ENCODE results near the gene ARHGEF12.

ARHGEF12 gene

DNA sequence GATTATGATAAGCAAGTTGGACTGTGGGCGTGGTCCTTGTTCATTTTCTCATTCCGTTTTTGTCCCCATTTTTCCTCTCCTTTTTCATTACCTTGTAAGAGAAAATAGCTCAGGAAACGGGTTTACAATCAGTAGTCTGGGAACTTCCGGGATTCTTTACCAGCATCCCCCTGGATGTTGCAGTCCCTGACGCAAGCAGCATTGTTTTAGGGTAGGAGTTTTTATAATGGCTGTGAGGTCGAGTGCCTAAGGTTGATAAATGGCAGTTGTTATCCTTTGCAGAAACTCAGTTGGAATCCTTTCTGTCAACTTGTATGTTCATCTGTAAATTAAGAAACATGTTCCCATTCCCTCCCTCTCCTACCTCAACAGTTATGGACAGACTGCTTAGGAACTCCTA is 68.3 kb downstream of the ARHGEF12 start:
- Histone ChIP-seq H3K27ac (ENCODE audit: low read depth in 2 of 2, low read length in 2 of 2) (no peak overlapping the region), H3K4me1 (ENCODE audit: control insufficient read depth in 2 of 2, insufficient read depth in 2 of 2, low read length in 2 of 2) (peaks cover 0 to 10% of the 10 kb centered on the region in 2 donors), H3K4me3 (ENCODE audit: low read length in 2 of 2) (no peak overlapping the region), H3K27me3 (ENCODE audit: control insufficient read depth in 2 of 2, insufficient read depth in 2 of 2, low read length in 2 of 2) (no peaks in the 10 kb centered on the region), H3K36me3 (ENCODE audit: control insufficient read depth in 2 of 2, insufficient read depth in 2 of 2, low read length in 2 of 2) (peaks cover 0 to 2% of the 10 kb centered on the region in 2 donors), H3K9me3 (ENCODE audit: control insufficient read depth in 2 of 2, low read length in 2 of 2) (no peaks in the 10 kb centered on the region), H3K9ac (ENCODE audit: low read depth in 1 of 2, low read length in 2 of 2) (no peak overlapping the region)

- Histone ChIP-seq H3K27me3 (ENCODE audit: control insufficient read depth in 2 of 2, insufficient read depth in 2 of 2, low read length in 2 of 2) (no peaks in the 10 kb centered on the region), H3K9me3 (ENCODE audit: control insufficient read depth in 2 of 2, low read length in 2 of 2) (no peaks in the 10 kb centered on the region), H3K4me1 (ENCODE audit: control insufficient read depth in 2 of 2, insufficient read depth in 2 of 2, low read length in 2 of 2) (no peaks in the 10 kb centered on the region), H3K9ac (ENCODE audit: low read depth in 1 of 2, low read length in 2 of 2) (no peak overlapping the region), H3K27ac (ENCODE audit: low read depth in 2 of 2, low read length in 2 of 2) (no peak overlapping the region), H3K36me3 (ENCODE audit: control insufficient read depth in 2 of 2, insufficient read depth in 2 of 2, low read length in 2 of 2) (peaks cover 0 to 4% of the 10 kb centered on the region in 2 donors), H3K4me3 (ENCODE audit: low read length in 2 of 2) (no peak overlapping the region)
Measured at GRCh38 chr11:120409655-120410054, 73.4 kb downstream of the ARHGEF12 start.

DNA sequence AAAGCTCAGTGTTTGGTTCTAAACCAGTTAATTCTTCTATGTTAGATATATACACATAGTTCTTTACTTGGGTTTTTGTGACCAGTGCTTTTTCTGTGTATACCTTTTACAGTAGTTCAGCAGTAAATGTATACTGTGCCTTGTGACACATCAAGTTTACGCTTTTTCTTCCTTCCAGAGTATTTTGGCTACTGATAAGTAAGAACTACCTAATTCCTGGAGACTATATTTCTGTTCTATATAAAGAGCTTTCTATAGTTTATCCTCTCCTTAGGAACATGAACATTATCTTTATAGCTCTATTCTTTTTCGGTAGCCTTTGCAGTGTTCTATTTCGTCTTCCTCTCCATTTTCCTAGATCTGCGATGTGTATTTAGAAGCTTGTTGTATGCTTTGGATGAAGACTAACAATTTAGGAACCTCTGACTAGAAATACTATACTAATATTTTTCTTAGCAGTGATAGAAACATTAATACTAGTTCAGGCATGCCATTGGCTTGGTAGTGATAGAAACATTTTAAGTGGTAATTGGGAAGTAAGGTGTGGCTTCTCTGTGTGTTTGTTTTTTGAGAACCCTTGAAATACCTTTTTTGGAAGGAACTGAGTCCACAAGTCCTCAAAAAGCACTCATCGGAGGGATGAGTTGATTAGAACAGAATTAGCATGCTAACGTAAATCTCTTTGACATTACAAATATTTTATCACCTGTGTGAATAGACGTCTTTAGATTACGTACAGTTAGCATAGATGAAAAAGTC is 74.6 kb downstream of the ARHGEF12 start:
- Histone ChIP-seq H3K9me3 (ENCODE audit: control insufficient read depth in 2 of 2, low read length in 2 of 2) (no peaks in the 10 kb centered on the region), H3K4me1 (ENCODE audit: control insufficient read depth in 2 of 2, insufficient read depth in 2 of 2, low read length in 2 of 2) (no peaks in the 10 kb centered on the region), H3K27me3 (ENCODE audit: control insufficient read depth in 2 of 2, insufficient read depth in 2 of 2, low read length in 2 of 2) (no peaks in the 10 kb centered on the region), H3K9ac (ENCODE audit: low read depth in 1 of 2, low read length in 2 of 2) (no peak overlapping the region), H3K36me3 (ENCODE audit: control insufficient read depth in 2 of 2, insufficient read depth in 2 of 2, low read length in 2 of 2) (peaks cover 0 to 4% of the 10 kb centered on the region in 2 donors), H3K4me3 (ENCODE audit: low read length in 2 of 2) (no peak overlapping the region), H3K27ac (ENCODE audit: low read depth in 2 of 2, low read length in 2 of 2) (no peak overlapping the region)

GRCh38 chr11:120413480-120413879 is 77.3 kb downstream of the ARHGEF12 start:
- no peaks in the 10 kb centered on the region for H3K9me3 ChIP-seq (ENCODE audit: control insufficient read depth in 2 of 2, low read length in 2 of 2)
- no peaks in the 10 kb centered on the region for H3K27me3 ChIP-seq (ENCODE audit: control insufficient read depth in 2 of 2, insufficient read depth in 2 of 2, low read length in 2 of 2)
- H3K4me1 ChIP-seq (ENCODE audit: control insufficient read depth in 2 of 2, insufficient read depth in 2 of 2, low read length in 2 of 2), result no peaks in the 10 kb centered on the region
- H3K36me3 ChIP-seq (ENCODE audit: control insufficient read depth in 2 of 2, insufficient read depth in 2 of 2, low read length in 2 of 2), result peaks cover 0 to 4% of the 10 kb centered on the region in 2 donors
- H3K9ac ChIP-seq (ENCODE audit: low read depth in 1 of 2, low read length in 2 of 2), result no peak overlapping the region
- H3K27ac ChIP-seq (ENCODE audit: low read depth in 2 of 2, low read length in 2 of 2), result no peak overlapping the region
- no peak overlapping the region for H3K4me3 ChIP-seq (ENCODE audit: low read length in 2 of 2)

- no peaks in the 10 kb centered on the region for H3K27me3 ChIP-seq (ENCODE audit: control insufficient read depth in 2 of 2, insufficient read depth in 2 of 2, low read length in 2 of 2)
- H3K36me3 ChIP-seq (ENCODE audit: control insufficient read depth in 2 of 2, insufficient read depth in 2 of 2, low read length in 2 of 2), result peaks cover 3 to 6% of the 10 kb centered on the region in 2 donors
- H3K4me1 ChIP-seq (ENCODE audit: control insufficient read depth in 2 of 2, insufficient read depth in 2 of 2, low read length in 2 of 2), result no peaks in the 10 kb centered on the region
- H3K27ac ChIP-seq (ENCODE audit: low read depth in 2 of 2, low read length in 2 of 2), result no peak overlapping the region
- H3K9ac ChIP-seq (ENCODE audit: low read depth in 1 of 2, low read length in 2 of 2), result no peak overlapping the region
- H3K4me3 ChIP-seq (ENCODE audit: low read length in 2 of 2), result no peak overlapping the region
- H3K9me3 ChIP-seq (ENCODE audit: control insufficient read depth in 2 of 2, low read length in 2 of 2), result no peaks in the 10 kb centered on the region
Measured at GRCh38 chr11:120420572-120420971, 84.4 kb downstream of the ARHGEF12 start.

GRCh38 chr11:120424185-120424969 is 88.2 kb downstream of the ARHGEF12 start:
- no peak overlapping the region for H3K27ac ChIP-seq (ENCODE audit: low read depth in 2 of 2, low read length in 2 of 2)
- no peaks in the 10 kb centered on the region for H3K4me1 ChIP-seq (ENCODE audit: control insufficient read depth in 2 of 2, insufficient read depth in 2 of 2, low read length in 2 of 2)
- no peaks in the 10 kb centered on the region for H3K27me3 ChIP-seq (ENCODE audit: control insufficient read depth in 2 of 2, insufficient read depth in 2 of 2, low read length in 2 of 2)
- no peaks in the 10 kb centered on the region for H3K9me3 ChIP-seq (ENCODE audit: control insufficient read depth in 2 of 2, low read length in 2 of 2)
- H3K4me3 ChIP-seq (ENCODE audit: low read length in 2 of 2), result no peak overlapping the region
- H3K9ac ChIP-seq (ENCODE audit: low read depth in 1 of 2, low read length in 2 of 2), result no peak overlapping the region
- H3K36me3 ChIP-seq (ENCODE audit: control insufficient read depth in 2 of 2, insufficient read depth in 2 of 2, low read length in 2 of 2), result peaks cover 5 to 11% of the 10 kb centered on the region in 2 donors

- peaks cover 10 to 11% of the 10 kb centered on the region in 2 donors for H3K36me3 ChIP-seq (ENCODE audit: control insufficient read depth in 2 of 2, insufficient read depth in 2 of 2, low read length in 2 of 2)
- H3K4me3 ChIP-seq (ENCODE audit: low read length in 2 of 2), result no peak overlapping the region
- no peaks in the 10 kb centered on the region for H3K27me3 ChIP-seq (ENCODE audit: control insufficient read depth in 2 of 2, insufficient read depth in 2 of 2, low read length in 2 of 2)
- no peaks in the 10 kb centered on the region for H3K9me3 ChIP-seq (ENCODE audit: control insufficient read depth in 2 of 2, low read length in 2 of 2)
- no peak overlapping the region for H3K27ac ChIP-seq (ENCODE audit: low read depth in 2 of 2, low read length in 2 of 2)
- no peak overlapping the region for H3K9ac ChIP-seq (ENCODE audit: low read depth in 1 of 2, low read length in 2 of 2)
- H3K4me1 ChIP-seq (ENCODE audit: control insufficient read depth in 2 of 2, insufficient read depth in 2 of 2, low read length in 2 of 2), result no peaks in the 10 kb centered on the region
Measured at GRCh38 chr11:120424970-120425332, 88.7 kb downstream of the ARHGEF12 start.

DNA sequence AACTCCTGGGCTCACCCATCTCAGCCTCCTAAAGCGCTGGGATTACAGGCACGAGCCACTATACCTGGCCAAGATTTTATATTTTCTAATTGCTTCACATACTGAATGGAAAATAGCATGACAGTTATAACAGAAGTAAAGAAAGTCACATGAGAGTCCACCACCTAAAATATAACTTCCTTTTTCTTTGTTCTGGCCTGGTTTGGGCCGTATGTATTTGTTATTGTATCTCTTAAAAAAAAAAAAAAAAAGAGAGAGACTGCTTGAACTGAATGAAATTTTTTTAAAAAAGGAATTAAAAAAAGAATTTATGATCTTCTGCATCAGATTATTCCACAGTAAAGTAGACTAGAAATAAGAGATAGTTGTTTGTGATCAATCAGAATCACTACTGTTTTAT is 89.3 kb downstream of the ARHGEF12 start:
- Histone ChIP-seq H3K27me3 (ENCODE audit: control insufficient read depth in 2 of 2, insufficient read depth in 2 of 2, low read length in 2 of 2) (no peaks in the 10 kb centered on the region), H3K4me3 (ENCODE audit: low read length in 2 of 2) (no peak overlapping the region), H3K4me1 (ENCODE audit: control insufficient read depth in 2 of 2, insufficient read depth in 2 of 2, low read length in 2 of 2) (no peaks in the 10 kb centered on the region), H3K9ac (ENCODE audit: low read depth in 1 of 2, low read length in 2 of 2) (no peak overlapping the region), H3K36me3 (ENCODE audit: control insufficient read depth in 2 of 2, insufficient read depth in 2 of 2, low read length in 2 of 2) (peaks cover 10 to 11% of the 10 kb centered on the region in 2 donors), H3K9me3 (ENCODE audit: control insufficient read depth in 2 of 2, low read length in 2 of 2) (no peaks in the 10 kb centered on the region), H3K27ac (ENCODE audit: low read depth in 2 of 2, low read length in 2 of 2) (no peak overlapping the region)

- no peaks in the 10 kb centered on the region for H3K9me3 ChIP-seq (ENCODE audit: control insufficient read depth in 2 of 2, low read length in 2 of 2)
- no peak overlapping the region for H3K4me3 ChIP-seq (ENCODE audit: low read length in 2 of 2)
- H3K27me3 ChIP-seq (ENCODE audit: control insufficient read depth in 2 of 2, insufficient read depth in 2 of 2, low read length in 2 of 2), result no peaks in the 10 kb centered on the region
- H3K27ac ChIP-seq (ENCODE audit: low read depth in 2 of 2, low read length in 2 of 2), result no peak overlapping the region
- peaks cover 5 to 11% of the 10 kb centered on the region in 2 donors for H3K36me3 ChIP-seq (ENCODE audit: control insufficient read depth in 2 of 2, insufficient read depth in 2 of 2, low read length in 2 of 2)
- no peaks in the 10 kb centered on the region for H3K4me1 ChIP-seq (ENCODE audit: control insufficient read depth in 2 of 2, insufficient read depth in 2 of 2, low read length in 2 of 2)
- H3K9ac ChIP-seq (ENCODE audit: low read depth in 1 of 2, low read length in 2 of 2), result no peak overlapping the region
Measured at GRCh38 chr11:120430146-120430545, 93.9 kb downstream of the ARHGEF12 start.

GRCh38 chr11:120431633-120432032 is 95.4 kb downstream of the ARHGEF12 start:
- Histone ChIP-seq H3K9ac (ENCODE audit: low read depth in 1 of 2, low read length in 2 of 2) (no peak overlapping the region), H3K27ac (ENCODE audit: low read depth in 2 of 2, low read length in 2 of 2) (no peak overlapping the region), H3K36me3 (ENCODE audit: control insufficient read depth in 2 of 2, insufficient read depth in 2 of 2, low read length in 2 of 2) (peaks cover 5 to 15% of the 10 kb centered on the region in 2 donors), H3K9me3 (ENCODE audit: control insufficient read depth in 2 of 2, low read length in 2 of 2) (no peaks in the 10 kb centered on the region), H3K4me1 (ENCODE audit: control insufficient read depth in 2 of 2, insufficient read depth in 2 of 2, low read length in 2 of 2) (no peaks in the 10 kb centered on the region), H3K27me3 (ENCODE audit: control insufficient read depth in 2 of 2, insufficient read depth in 2 of 2, low read length in 2 of 2) (no peaks in the 10 kb centered on the region), H3K4me3 (ENCODE audit: low read length in 2 of 2) (no peak overlapping the region)
